ENCODE data around the gene AHSG.
"Not testable (repeated sequence)": the region's sequence is repeated elsewhere in the genome, so short reads cannot be mapped to it uniquely, and the experiment has no call there.

Gene AHSG

GRCh38 chr3:186614597-186615483 is 2.0 kb downstream of the AHSG start:
- peak; percentile 73 to 97 (median 86) for DNase-seq
- intact Hi-C loops (cut with DNase I) = loop anchor here (1.0 to 5.0 kb wide), 3 partner anchors 43 to 206 kb away; partner anchors contain the start of genes DNAJB11 and EIF4A2

- DNase-seq = no peak
- intact Hi-C loops (cut with DNase I) = loop anchor here (5.0 kb wide), 2 partner anchors 44 to 166 kb away; partner anchors contain the start of genes DNAJB11 and EIF4A2
These were observed 3.4 kb downstream of the AHSG start for GRCh38 chr3:186616299-186616617.

- intact Hi-C loops (cut with DNase I) = loop anchor here (5.0 kb wide), 2 partner anchors 45 to 165 kb away; partner anchors contain the start of genes DNAJB11 and EIF4A2
- peak; percentile 72 to 97 (median 84) for DNase-seq
These were observed 4.4 kb downstream of the AHSG start for GRCh38 chr3:186617036-186617946.

- intact Hi-C loops (cut with DNase I) = loop anchor here (5.0 kb wide), 2 partner anchors 46 to 164 kb away; partner anchors contain the start of genes DNAJB11 and EIF4A2
These were observed 5.6 kb downstream of the AHSG start for GRCh38 chr3:186618318-186618938.

GRCh38 chr3:186619787-186620212 is 6.9 kb downstream of the AHSG start:
- DNase-seq = no peak
- intact Hi-C loops (cut with DNase I) = loop anchor here (5.0 kb wide), 2 partner anchors 47 to 163 kb away; partner anchors contain the start of genes DNAJB11 and EIF4A2

More at GRCh38 chr3:186618318-186618938, 5.6 kb downstream of the AHSG start:
- no peak for DNase-seq

GRCh38 chr3:186620213-186621092 is 7.6 kb downstream of the AHSG start:
- peak in 1 of 10 donors; percentile 77 for DNase-seq
- intact Hi-C loops (cut with DNase I) = no loop called here

- intact Hi-C loops (cut with DNase I) = no loop called here
- DNase-seq = no peak
These were observed 9.2 kb downstream of the AHSG start for GRCh38 chr3:186621894-186622650.

GRCh38 chr3:186622651-186623310 is 9.9 kb downstream of the AHSG start:
- intact Hi-C loops (cut with DNase I) = no loop called here
- DNase-seq = no peak

- no peak for DNase-seq
- intact Hi-C loops (cut with DNase I) = no loop called here
These were observed 11.7 kb downstream of the AHSG start for GRCh38 chr3:186624598-186624997.

GRCh38 chr3:186625600-186626042 is 12.8 kb downstream of the AHSG start:
- DNase-seq = no peak
- intact Hi-C loops (cut with DNase I) = no loop called here

GRCh38 chr3:186626254-186626847 is 13.5 kb downstream of the AHSG start:
- intact Hi-C loops (cut with DNase I) = no loop called here
- no peak for DNase-seq

GRCh38 chr3:186627852-186628414 is 15.1 kb downstream of the AHSG start:
- intact Hi-C loops (cut with DNase I) = no loop called here

GRCh38 chr3:186628756-186629155 is 15.9 kb downstream of the AHSG start:
- intact Hi-C loops (cut with DNase I) = no loop called here
- no peak for DNase-seq

More at GRCh38 chr3:186627852-186628414, 15.1 kb downstream of the AHSG start:
- no peak for DNase-seq

- intact Hi-C loops (cut with DNase I) = no loop called here
- no peak for DNase-seq
These were observed 18.2 kb downstream of the AHSG start for GRCh38 chr3:186630950-186631641.

GRCh38 chr3:186633481-186633880 is 20.6 kb downstream of the AHSG start:
- intact Hi-C loops (cut with DNase I) = no loop called here
- DNase-seq = no peak

GRCh38 chr3:186634207-186634606 is 21.3 kb downstream of the AHSG start:
- DNase-seq; intact Hi-C loops (cut with DNase I): not testable (repeated sequence)

- no peak for DNase-seq
- intact Hi-C loops (cut with DNase I) = no loop called here
These were observed 22.7 kb downstream of the AHSG start for GRCh38 chr3:186635532-186635931.

Data from posterior cingulate gyrus (tissue), 11 donors.